Ovary (tissue), 9 donors: ENCODE measurements around the gene GAS2L1. TPM values are rescaled to one million over a fixed set of nuclear protein-coding genes. Genes with fewer than 3 reads are reported as not detected.

Source experiments
- DNase-seq, 5 donors: peaks; one replicate each; pipeline ENCODE4 v3.0.0-alpha.2; 2019 to 2020
- H3K27ac ChIP-seq, 2 donors: fragments of 200-600 bp; one replicate each; pipeline versions ENCODE4 v1.5.1 to v1.8.0; 2019 to 2022
- H3K27me3 ChIP-seq: fragments of 200-600 bp; one replicate; pipeline ENCODE4 v1.8.0; 2022
- H3K36me3 ChIP-seq: fragments of 200-600 bp; sonication (generic); one replicate; pipeline ENCODE4 v1.5.1; 2019
- H3K4me1 ChIP-seq: one replicate; pipeline ENCODE4 v1.8.1; 2013; ENCODE audit warnings: mild to moderate bottlenecking, moderate library complexity; ENCODE audit not compliant: insufficient read depth
- H3K4me3 ChIP-seq: fragments of 200-600 bp; sonication (generic); one replicate; pipeline ENCODE4 v1.5.1; 2017
- H3K9me3 ChIP-seq, 2 donors: fragments of 200-600 bp in 1 of 2; sonication (generic) in 1 of 2; one replicate each; pipeline versions ENCODE4 v1.5.1 to v1.8.1; 2013 to 2019; ENCODE audit warnings: mild to moderate bottlenecking in 1 of 2, moderate library complexity in 1 of 2
- EP300 ChIP-seq: sonication (generic); formaldehyde crosslinking; IDR thresholded peaks from one replicate; pipeline ENCODE4 v1.6.1; 2017; ENCODE audit warnings: antibody characterized with exemption
- POLR2A ChIP-seq: fragments of 450-650 bp; IDR thresholded peaks from one replicate; pipeline ENCODE4 v1.6.1; 2017; ENCODE audit warnings: antibody characterized with exemption, mild to moderate bottlenecking, moderate library complexity
- WGBS, 3 donors: extraction: QIAGEN DNeasy Blood & Tissue Kit in 1 of 3; methylation state at CpG; one replicate each; pipeline versions ENCODE4 v1.1.5 to v1.1.7; 2013 to 2017; 5-methylcytosine and 5-hydroxymethylcytosine counted together
- intact Hi-C, 4 donors: fragments of 100-400 bp; cut with DNase I; formaldehyde crosslinking; loops; one replicate each; pipeline versions ENCODE4 v1.11.0 to v1.15.1; 2022 to 2023
- polyA plus RNA-seq, 2 donors: library from polyadenylated mRNA; stranded (reverse); fragments of 200-250 nt in 1 of 2; fragments of 350-450 nt in 1 of 2; fragmentation: Illumina TruSeq in 1 of 2; extraction: RNeasy Lipid Tissue Mini Kit (QIAGEN cat#74804) in 1 of 2; gene quantifications; one replicate each; pipeline ENCODE4 v1.2.3, GENCODE V29; 2013 to 2014
- total RNA-seq, 7 donors: library from RNA; depleted of rRNA in 2 of 7; stranded (reverse); fragments of >200 nt in 2 of 7; fragmentation: NEBNext Ultra II Directional in 3 of 7; extraction: Animal tissue kit (Norgen Biotek cat#: 25700) in 3 of 7; gene quantifications; one replicate each; pipeline versions ENCODE4 v1.1.0 to v1.2.4, GENCODE V29; 2016 to 2023
- TF ChIP-seq, protein P1 (sequence below), 3 donors: fragments of 450-650 bp in 2 of 3; fragments of 200-600 bp in 1 of 3; IDR thresholded peaks; one replicate each; pipeline versions ENCODE4 v1.5.1 to v1.8.0; 2016 to 2022; ENCODE audit warnings: antibody characterized with exemption in 3 of 3, mild to moderate bottlenecking in 1 of 3
- donor health status: DM: no; HTN: no; CAD: no; lungs with moderate emphysema.
- donor health status: DM: no; HTN: no; CAD: no.
- donor health status: Bipolar disorder and iron deficiency.
- donor health status: DM: yes; HTN: yes; CAD: no.
- donor health status: DM: no; HTN: no; CAD: no.
- donor health status: DM: yes; HTN: yes; CAD: no.

The GAS2L1 gene
- total and polyA plus RNA-seq, 9 donors: 2.1 to 21.0 (median 9.8) TPM

DNA sequence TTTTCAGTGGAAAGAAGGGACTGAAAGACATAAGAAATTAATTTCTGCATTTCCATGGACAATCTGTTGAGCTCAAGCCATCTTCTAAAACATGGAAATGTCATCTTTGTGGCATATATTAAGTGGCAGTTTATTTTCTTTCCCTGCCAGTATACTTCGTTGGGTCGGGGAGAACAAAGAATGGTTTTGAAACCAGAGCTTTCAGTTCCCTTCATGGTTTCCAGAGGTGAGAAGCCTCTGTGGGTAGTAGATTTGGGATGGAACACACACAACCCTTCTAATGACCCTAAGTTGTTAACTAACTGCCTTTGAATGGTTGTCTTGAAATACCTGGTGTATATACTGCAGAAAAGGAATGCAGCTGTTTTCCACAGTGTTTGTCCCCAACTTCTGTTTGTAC, 17.6 kb upstream of the GAS2L1 start:
- no peak for DNase-seq
- 45 to 54% (median 48%) methylated on average over 2 of the region's 2 CpGs for WGBS, 3 donors
- no peaks in the 10 kb centered on the region for H3K27me3 ChIP-seq
- H3K27ac ChIP-seq: no peak overlapping the region
- TF ChIP-seq EP300 (no peak), POLR2A (no peak)
- TF ChIP-seq, protein P1, sequence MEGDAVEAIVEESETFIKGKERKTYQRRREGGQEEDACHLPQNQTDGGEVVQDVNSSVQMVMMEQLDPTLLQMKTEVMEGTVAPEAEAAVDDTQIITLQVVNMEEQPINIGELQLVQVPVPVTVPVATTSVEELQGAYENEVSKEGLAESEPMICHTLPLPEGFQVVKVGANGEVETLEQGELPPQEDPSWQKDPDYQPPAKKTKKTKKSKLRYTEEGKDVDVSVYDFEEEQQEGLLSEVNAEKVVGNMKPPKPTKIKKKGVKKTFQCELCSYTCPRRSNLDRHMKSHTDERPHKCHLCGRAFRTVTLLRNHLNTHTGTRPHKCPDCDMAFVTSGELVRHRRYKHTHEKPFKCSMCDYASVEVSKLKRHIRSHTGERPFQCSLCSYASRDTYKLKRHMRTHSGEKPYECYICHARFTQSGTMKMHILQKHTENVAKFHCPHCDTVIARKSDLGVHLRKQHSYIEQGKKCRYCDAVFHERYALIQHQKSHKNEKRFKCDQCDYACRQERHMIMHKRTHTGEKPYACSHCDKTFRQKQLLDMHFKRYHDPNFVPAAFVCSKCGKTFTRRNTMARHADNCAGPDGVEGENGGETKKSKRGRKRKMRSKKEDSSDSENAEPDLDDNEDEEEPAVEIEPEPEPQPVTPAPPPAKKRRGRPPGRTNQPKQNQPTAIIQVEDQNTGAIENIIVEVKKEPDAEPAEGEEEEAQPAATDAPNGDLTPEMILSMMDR (IDR thresholded peaks at IDR 0.05): no peak
- no peaks in the 10 kb centered on the region for H3K4me1 ChIP-seq
- H3K36me3 ChIP-seq: no peaks in the 10 kb centered on the region
- H3K9me3 ChIP-seq: no peaks in the 10 kb centered on the region
- intact Hi-C loops: no loop called here
- H3K4me3 ChIP-seq: no peak overlapping the region

DNA sequence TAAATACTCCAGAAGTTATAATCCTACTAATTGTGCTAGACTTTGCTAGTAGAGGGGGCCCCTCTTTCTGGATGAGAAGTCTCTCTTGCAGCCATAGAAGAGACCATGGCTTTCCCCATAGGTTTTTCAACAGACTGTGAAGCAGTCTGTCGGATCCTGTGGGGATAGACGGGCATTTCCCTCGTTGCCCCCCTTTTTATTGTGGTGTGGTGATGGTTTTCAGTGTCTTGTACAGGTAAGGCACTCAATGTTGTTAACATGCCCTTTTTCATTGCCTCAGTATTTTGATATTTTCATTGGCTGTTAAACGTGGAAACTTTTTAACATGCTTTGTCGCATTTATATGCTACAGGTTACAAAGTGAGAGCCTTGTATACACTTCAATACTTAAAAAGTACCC, 16.4 kb upstream of the GAS2L1 start:
- no peak overlapping the region for H3K27ac ChIP-seq
- no peak for DNase-seq
- no peaks in the 10 kb centered on the region for H3K9me3 ChIP-seq
- H3K4me3 ChIP-seq: no peak overlapping the region
- no peaks in the 10 kb centered on the region for H3K4me1 ChIP-seq
- WGBS, 3 donors: 55 to 68% (median 60%) methylated on average over 5 of the region's 5 CpGs
- intact Hi-C loops: no loop called here
- no peaks in the 10 kb centered on the region for H3K27me3 ChIP-seq
- H3K36me3 ChIP-seq: no peaks in the 10 kb centered on the region
- TF ChIP-seq, protein P1 (IDR thresholded peaks at IDR 0.05): no peak
- TF ChIP-seq EP300 (no peak), POLR2A (no peak)

DNA sequence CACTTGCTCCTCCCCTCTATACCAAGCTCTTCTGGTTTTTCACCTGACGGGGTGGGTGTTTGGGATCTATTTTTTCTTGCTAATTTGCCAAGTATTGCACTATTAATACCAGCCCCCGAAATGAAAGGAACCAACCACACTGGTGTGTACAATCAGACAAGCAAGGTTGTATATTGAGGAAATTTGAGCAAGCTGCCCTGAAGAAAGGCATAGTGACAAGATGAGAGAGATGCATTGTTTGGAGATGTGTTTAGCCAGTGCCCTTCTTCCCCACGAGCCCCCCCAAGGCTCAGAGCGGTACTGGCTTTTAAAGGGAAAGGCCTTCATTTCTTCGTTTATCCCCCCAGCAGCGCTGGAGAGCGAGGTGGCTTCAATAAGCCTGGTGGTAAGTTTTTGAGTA, 15.2 kb upstream of the GAS2L1 start:
- no peaks in the 10 kb centered on the region for H3K27me3 ChIP-seq
- H3K9me3 ChIP-seq: no peaks in the 10 kb centered on the region
- intact Hi-C loops: no loop called here
- DNase-seq: no peak
- no peak overlapping the region for H3K27ac ChIP-seq
- H3K36me3 ChIP-seq: no peaks in the 10 kb centered on the region
- WGBS, 3 donors: 62 to 64% (median 63%) methylated on average over 7 of the region's 7 CpGs
- no peak overlapping the region for H3K4me3 ChIP-seq
- H3K4me1 ChIP-seq: no peaks in the 10 kb centered on the region
- TF ChIP-seq POLR2A (no peak), EP300 (no peak)

DNA sequence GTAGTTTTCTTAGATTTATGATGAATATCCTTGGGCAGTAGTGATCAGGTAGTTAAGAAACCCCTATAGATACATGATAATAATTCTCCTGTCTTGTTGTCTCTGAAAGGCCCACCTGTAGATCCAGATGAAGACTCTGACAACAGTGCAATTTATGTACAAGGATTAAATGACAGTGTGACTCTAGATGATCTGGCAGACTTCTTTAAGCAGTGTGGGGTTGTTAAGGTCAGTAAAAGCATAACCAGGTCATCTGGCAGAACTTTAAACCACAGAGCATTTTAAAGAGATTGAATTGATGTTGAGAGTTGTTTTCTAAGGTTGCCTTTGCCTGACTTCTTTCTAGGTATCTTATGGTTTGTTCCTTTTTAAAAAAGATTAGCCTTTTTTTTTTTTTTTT, 14.1 kb upstream of the GAS2L1 start:
- Histone ChIP-seq H3K27me3 (no peaks in the 10 kb centered on the region), H3K36me3 (no peaks in the 10 kb centered on the region), H3K27ac (no peak overlapping the region), H3K9me3 (no peaks in the 10 kb centered on the region), H3K4me1 (no peaks in the 10 kb centered on the region), H3K4me3 (no peak overlapping the region)
- intact Hi-C loops: no loop called here
- TF ChIP-seq POLR2A (no peak), EP300 (no peak)
- TF ChIP-seq, protein P1 (IDR thresholded peaks at IDR 0.05): no peak
- no peak for DNase-seq

DNA sequence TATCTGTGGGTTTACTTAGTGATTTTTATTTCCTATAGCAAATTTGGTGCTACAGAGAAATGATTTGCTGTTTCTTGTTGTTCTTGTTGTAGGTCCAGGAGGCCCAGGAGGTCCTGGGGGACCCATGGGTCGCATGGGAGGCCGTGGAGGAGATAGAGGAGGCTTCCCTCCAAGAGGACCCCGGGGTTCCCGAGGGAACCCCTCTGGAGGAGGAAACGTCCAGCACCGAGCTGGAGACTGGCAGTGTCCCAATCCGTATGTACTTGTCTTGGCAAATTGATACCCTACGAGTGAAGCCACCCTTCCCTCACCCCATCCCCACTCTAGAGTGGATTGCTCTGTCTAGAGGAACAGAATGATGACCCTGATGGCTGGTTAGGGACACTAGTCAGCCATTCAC, 7.8 kb upstream of the GAS2L1 start:
- peak in 1 of 5 donors; percentile 14 for DNase-seq
- intact Hi-C loops: no loop called here
- Histone ChIP-seq H3K36me3 (no peaks in the 10 kb centered on the region), H3K27ac (no peak overlapping the region), H3K27me3 (no peaks in the 10 kb centered on the region), H3K4me1 (peaks cover 3% of the 10 kb centered on the region), H3K9me3 (no peaks in the 10 kb centered on the region), H3K4me3 (no peak overlapping the region)
- WGBS, 3 donors: 72 to 74% (median 72%) methylated on average over 8 of the region's 8 CpGs
- TF ChIP-seq EP300: no peak
- TF ChIP-seq POLR2A: no peak
- TF ChIP-seq, protein P1 (IDR thresholded peaks at IDR 0.05): no peak
